Thyroid gland (tissue), 4 donors: ENCODE data around the gene KRTAP4-4. TPM values are rescaled to one million over a fixed set of nuclear protein-coding genes. Genes with fewer than 3 reads are reported as not detected.
"Not testable (repeated sequence)": the region's sequence is repeated elsewhere in the genome, so short reads cannot be mapped to it uniquely, and the experiment has no call there.

ENCODE experiments used
- DNase-seq, 2 donors: peaks; one replicate each; pipeline ENCODE4 v3.0.0-alpha.2; 2019
- H3K27ac ChIP-seq, 3 donors: fragments of 200-600 bp; sonication (generic); 1 replicate in 2 of 3; 2 replicates in 1 of 3; pipeline ENCODE4 v1.5.1; 2016 to 2019; ENCODE audit warnings: mild to moderate bottlenecking in 1 of 3, moderate library complexity in 1 of 3
- H3K27me3 ChIP-seq: fragments of 200-600 bp; sonication (generic); one replicate; pipeline ENCODE4 v1.5.1; 2019
- H3K36me3 ChIP-seq, 2 donors: fragments of 200-600 bp; sonication (generic); one replicate each; pipeline ENCODE4 v1.5.1; 2016 to 2019
- H3K4me1 ChIP-seq, 2 donors: fragments of 200-600 bp; sonication (generic); one replicate each; pipeline ENCODE4 v1.5.1; 2017 to 2019
- H3K4me3 ChIP-seq, 3 donors: fragments of 200-600 bp; sonication (generic); replicated peaks in 1 of 3; 1 replicate in 2 of 3; 2 replicates in 1 of 3; pipeline ENCODE4 v1.5.1; 2016; ENCODE audit warnings: mild to moderate bottlenecking in 1 of 3
- H3K9me3 ChIP-seq: fragments of 200-600 bp; sonication (generic); one replicate; pipeline ENCODE4 v1.5.1; 2017
- POLR2A ChIP-seq, 2 donors: fragments of 450-650 bp; IDR thresholded peaks; one replicate each; pipeline ENCODE4 v1.6.1; 2017; ENCODE audit warnings: antibody characterized with exemption in 2 of 2, mild to moderate bottlenecking in 2 of 2, moderate library complexity in 1 of 2
- WGBS, 2 donors: methylation state at CpG; one replicate each; pipeline ENCODE4 v1.1.5; 2017; 5-methylcytosine and 5-hydroxymethylcytosine counted together
- intact Hi-C: fragments of 100-400 bp; cut with DNase I; formaldehyde crosslinking; loops from one replicate; pipeline ENCODE4 v1.15.1; 2023
- total RNA-seq, 4 donors: library from RNA; depleted of rRNA; stranded (reverse); fragments of >200 nt; gene quantifications; one replicate each; pipeline ENCODE4 v1.2.3, GENCODE V29; 2016
- TF ChIP-seq, protein P1 (sequence below), 6 experiments: fragments of 200-600 bp in 3 of 6; fragments of 450-650 bp in 3 of 6; sonication (generic) in 3 of 6; IDR thresholded peaks; one replicate each; pipeline ENCODE4 v1.5.1; 2016 to 2019; ENCODE audit warnings: antibody characterized with exemption in 6 of 6, mild to moderate bottlenecking in 2 of 6, inconsistent platforms in 1 of 6, moderate library complexity in 1 of 6

The KRTAP4-4 gene
- total RNA-seq, 4 donors from 2014 or later, result not detected

DNA sequence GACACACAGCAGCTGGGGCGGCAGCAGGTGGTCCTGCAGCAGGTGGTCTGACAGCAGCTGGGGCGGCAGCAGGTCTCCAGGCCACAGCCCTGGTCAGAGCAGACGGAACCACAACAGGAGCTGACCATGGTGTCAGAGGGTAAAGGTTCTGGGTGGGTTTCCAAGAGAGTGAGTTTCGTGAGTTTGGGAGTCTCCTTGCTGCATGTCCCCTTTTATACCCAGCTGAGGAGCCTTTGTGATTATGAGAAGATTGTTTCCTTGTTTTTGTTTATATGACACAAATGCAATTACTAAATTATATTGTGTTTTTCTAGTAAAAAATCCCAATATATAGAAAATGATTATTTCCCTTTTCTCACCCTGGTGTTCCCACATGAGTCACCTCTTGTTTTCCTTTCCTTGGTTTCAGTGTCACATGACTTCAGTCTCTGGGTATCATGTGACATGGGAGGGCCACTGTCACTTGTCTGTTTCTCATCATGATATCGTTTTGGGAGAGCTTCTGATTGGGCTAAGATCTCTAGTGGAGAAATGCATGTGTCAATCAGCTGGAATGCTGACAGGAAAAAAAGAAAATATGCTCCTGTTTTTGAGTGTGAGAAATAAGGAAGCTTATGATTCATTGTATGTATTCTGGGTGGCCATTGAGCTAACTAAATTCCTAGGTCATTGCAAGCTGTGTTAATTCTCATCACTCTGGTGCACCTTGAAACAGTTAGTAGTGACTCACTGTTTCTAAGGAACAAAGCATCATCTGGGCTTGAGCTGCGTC, 20.0 kb downstream of the KRTAP4-4 start, which contains the start of gene KRTAP4-6:
Gene KRTAP4-6 (minus strand): TSS at position 185 of the 772 bp plus-strand sequence. CDS start 57 bp downstream, at position 128.
- H3K4me3 ChIP-seq, result no peak within 1 kb of the TSS

DNA sequence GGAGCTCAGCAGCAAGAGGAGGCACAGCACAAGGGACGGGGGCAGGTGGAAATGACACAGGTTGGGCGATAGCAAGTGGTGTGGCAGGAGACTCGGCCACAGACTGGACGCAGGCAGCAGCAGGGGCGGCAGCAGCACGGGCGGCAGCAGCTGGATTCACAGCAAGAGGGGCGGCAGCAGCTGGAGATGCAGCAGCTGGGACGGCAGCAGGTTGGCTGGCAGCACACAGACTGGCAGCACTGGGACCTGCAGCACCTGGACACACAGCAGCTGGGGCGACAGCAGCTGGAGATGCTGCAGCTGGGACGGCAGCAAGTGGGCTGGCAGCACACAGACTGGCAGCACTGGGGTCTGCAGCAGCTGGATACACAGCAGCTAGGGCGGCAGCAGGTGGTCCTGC, 20.7 kb downstream of the KRTAP4-4 start:
- H3K4me3 ChIP-seq, DNase-seq: not testable (repeated sequence)

More for the DNA sequence above, 20.0 kb downstream of the KRTAP4-4 start, which contains the start of gene KRTAP4-6:
- DNase-seq, result no peak
- intact Hi-C loops, result no loop called here
- Histone ChIP-seq H3K36me3 (no peaks in the 10 kb centered on the region), H3K27me3 (no peaks in the 10 kb centered on the region), H3K27ac (no peak within 1 kb of the TSS), H3K9me3 (no peaks in the 10 kb centered on the region), H3K4me1 (no peaks in the 10 kb centered on the region)
- TF ChIP-seq, protein P1, sequence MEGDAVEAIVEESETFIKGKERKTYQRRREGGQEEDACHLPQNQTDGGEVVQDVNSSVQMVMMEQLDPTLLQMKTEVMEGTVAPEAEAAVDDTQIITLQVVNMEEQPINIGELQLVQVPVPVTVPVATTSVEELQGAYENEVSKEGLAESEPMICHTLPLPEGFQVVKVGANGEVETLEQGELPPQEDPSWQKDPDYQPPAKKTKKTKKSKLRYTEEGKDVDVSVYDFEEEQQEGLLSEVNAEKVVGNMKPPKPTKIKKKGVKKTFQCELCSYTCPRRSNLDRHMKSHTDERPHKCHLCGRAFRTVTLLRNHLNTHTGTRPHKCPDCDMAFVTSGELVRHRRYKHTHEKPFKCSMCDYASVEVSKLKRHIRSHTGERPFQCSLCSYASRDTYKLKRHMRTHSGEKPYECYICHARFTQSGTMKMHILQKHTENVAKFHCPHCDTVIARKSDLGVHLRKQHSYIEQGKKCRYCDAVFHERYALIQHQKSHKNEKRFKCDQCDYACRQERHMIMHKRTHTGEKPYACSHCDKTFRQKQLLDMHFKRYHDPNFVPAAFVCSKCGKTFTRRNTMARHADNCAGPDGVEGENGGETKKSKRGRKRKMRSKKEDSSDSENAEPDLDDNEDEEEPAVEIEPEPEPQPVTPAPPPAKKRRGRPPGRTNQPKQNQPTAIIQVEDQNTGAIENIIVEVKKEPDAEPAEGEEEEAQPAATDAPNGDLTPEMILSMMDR (IDR thresholded peaks at IDR 0.05), result no peak
- no peak for TF ChIP-seq POLR2A (IDR thresholded peaks at IDR 0.05)
- WGBS, 2 donors, result 82 to 93% methylated on average over 5 to 6 of the region's 6 CpGs

DNA sequence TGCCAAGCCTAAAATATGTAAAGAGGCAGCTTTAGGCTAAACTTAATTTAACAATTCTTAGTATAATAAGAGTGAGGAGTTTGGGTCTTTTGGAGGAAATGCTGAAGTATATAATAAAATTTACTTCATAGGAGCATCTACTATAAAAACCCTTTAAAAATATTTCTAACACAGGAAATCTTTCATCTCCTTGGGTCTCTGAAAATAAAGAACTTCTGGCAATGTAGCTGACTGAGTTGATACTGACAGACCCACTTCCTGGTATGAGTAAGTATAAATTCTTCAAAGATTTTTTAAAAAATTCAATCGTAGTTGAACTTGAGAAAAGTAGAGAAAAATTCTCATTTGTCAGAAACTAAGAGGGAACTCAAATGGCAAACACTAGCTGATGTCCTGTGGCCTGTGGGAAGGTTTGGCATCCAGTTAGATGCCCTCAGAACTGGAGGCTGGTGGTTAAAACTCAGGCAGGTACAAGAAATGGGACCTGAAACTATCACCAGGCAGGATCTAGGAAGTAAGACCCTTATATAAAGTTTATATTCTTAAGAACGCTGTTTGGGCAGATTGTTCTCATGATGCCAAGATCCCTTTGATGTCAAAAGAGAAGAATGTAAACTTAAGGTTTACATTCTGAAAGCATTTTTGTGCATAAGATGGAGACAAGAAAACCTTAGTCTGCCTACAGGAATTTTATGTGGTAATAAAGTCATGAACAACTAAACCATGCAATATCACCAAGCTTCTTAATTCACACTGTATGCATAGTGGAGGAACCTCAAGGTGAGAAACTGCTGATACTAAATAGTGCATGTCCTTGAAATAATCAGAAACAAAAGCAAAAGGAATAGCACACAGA, 26.4 kb downstream of the KRTAP4-4 start:
- no peaks in the 10 kb centered on the region for H3K36me3 ChIP-seq
- WGBS, 2 donors, result 68 to 74% methylated on average over 2 of the region's 2 CpGs
- H3K27ac ChIP-seq, result no peak overlapping the region
- no peaks in the 10 kb centered on the region for H3K27me3 ChIP-seq
- H3K4me3 ChIP-seq, result no peak overlapping the region
- TF ChIP-seq POLR2A (IDR thresholded peaks at IDR 0.05), result no peak
- TF ChIP-seq, protein P1 (IDR thresholded peaks at IDR 0.05), result no peak
- intact Hi-C loops, result no loop called here
- H3K9me3 ChIP-seq, result no peaks in the 10 kb centered on the region
- DNase-seq, result no peak
- H3K4me1 ChIP-seq, result no peaks in the 10 kb centered on the region

More for the DNA sequence above, 20.7 kb downstream of the KRTAP4-4 start:
- intact Hi-C loops, H3K27me3 ChIP-seq, H3K36me3 ChIP-seq, H3K27ac ChIP-seq, H3K4me1 ChIP-seq, H3K9me3 ChIP-seq: not testable (repeated sequence)
- 90 to 96% methylated on average over 10 to 11 of the region's 12 CpGs for WGBS, 2 donors

DNA sequence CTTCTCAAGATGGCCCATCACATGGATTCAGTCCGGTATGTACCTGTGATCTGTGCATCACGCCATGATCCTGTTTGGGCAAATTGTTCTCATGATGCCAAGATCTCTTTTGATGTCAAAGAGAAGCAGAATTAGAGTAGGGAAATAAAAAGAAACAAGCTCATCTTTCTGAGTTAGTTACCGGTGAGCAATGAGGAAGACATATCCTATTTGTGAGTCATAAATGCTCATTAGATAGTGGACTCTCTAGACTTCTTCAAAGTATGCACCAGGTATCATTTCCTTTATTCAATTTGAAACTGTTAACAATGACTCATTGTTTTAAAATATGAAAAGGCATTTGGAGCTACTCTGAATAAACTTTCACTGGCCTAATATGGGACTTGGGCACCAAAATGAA, 28.6 kb downstream of the KRTAP4-4 start:
- no peak for DNase-seq
- Histone ChIP-seq H3K4me3 (no peak overlapping the region), H3K36me3 (no peaks in the 10 kb centered on the region), H3K4me1 (no peaks in the 10 kb centered on the region), H3K27me3 (no peaks in the 10 kb centered on the region), H3K9me3 (no peaks in the 10 kb centered on the region), H3K27ac (no peak overlapping the region)
- intact Hi-C loops, result no loop called here
- TF ChIP-seq POLR2A (IDR thresholded peaks at IDR 0.05), result no peak
- TF ChIP-seq, protein P1 (IDR thresholded peaks at IDR 0.05), result no peak
- 92 to 95% methylated on average over 3 of the region's 3 CpGs for WGBS, 2 donors

DNA sequence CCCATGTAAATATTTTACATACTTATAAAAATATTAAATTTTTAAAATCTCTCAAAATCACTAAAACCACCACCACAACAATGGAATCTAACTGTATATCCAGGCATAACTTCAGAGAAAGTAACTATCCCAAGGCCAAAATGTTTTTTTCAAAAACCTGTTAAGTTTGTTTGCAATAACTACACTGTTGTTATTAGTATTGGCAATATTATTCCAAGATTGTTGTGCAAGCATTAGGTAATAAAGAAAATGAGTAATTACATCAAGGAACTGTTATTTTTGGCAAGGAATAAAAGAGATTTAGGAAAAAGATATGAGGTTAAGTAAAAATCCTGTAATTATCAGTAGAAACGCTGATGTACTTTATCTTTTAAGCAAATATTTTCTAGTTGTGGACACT, 33.2 kb downstream of the KRTAP4-4 start:
- Histone ChIP-seq H3K9me3 (no peaks in the 10 kb centered on the region), H3K36me3 (no peaks in the 10 kb centered on the region), H3K27me3 (no peaks in the 10 kb centered on the region), H3K4me3 (no peak overlapping the region), H3K27ac (no peak overlapping the region), H3K4me1 (no peaks in the 10 kb centered on the region)
- no peak for DNase-seq
- 77 to 80% methylated on average over 1 of the region's 1 CpG for whole genome bisulfite sequencing, 2 donors
- TF ChIP-seq, protein P1 (IDR thresholded peaks at IDR 0.05), result no peak
- intact Hi-C loops, result no loop called here
